HCT116 (cell line): ENCODE data around the gene SLCO4A1. TPM values are rescaled to one million over a fixed set of nuclear protein-coding genes. Genes with fewer than 3 reads are reported as not detected.

Experiments used
- ATAC-seq: fragments of 200-7000 bp; cut with Tn5 transposase; 2 replicates; pipeline ENCODE4 v1.9.1; 2020; ENCODE audit warnings: mild to moderate bottlenecking, moderate library complexity
- BruUV-seq: library from RNA; stranded (reverse); fragments of 400-500 nt; replicated peaks from 2 replicates; lab custom pipeline; 2021; lab: Mats Ljungman, UMichigan
- CTCF ChIA-PET: fragments of 300-600 bp; sonication (Branson Sonifier 250); formaldehyde crosslinking; loops from one replicate; lab custom pipeline; 2021; ENCODE audit warnings: antibody characterized with exemption; lab: Charles Lee
- POLR2A ChIA-PET: fragments of 300-600, 350-600 bp; sonication (Branson Sonifier 250); formaldehyde crosslinking; loops from one replicate; lab custom pipeline; 2021; ENCODE audit warnings: antibody characterized with exemption; lab: Charles Lee
- RAD21 ChIA-PET, 2 experiments: fragments of 300-600 bp; sonication (Branson Sonifier 250); formaldehyde crosslinking; loops; one replicate each; lab custom pipeline; 2023; ENCODE audit warnings: low total read pairs in 2 of 2; ENCODE audit not compliant: uncharacterized antibody in 2 of 2, unreplicated experiment in 2 of 2, low non-redundant PET in 1 of 2; lab: Charles Lee
- DNase-seq: peaks from one replicate; pipeline ENCODE4 v3.0.0-alpha.2; 2010; ENCODE audit warnings: low read depth, low spot score
- H2AFZ ChIP-seq: fragments of 200-600 bp; shearing (Covaris generic), sonication (generic); 2 replicates; pipeline ENCODE4 v1.6.1; 2017; ENCODE audit warnings: low read depth, mixed run types, mixed read lengths, antibody characterized with exemption, low read length; ENCODE audit not compliant: poor library complexity, severe bottlenecking
- H3K27ac ChIP-seq: 2 replicates; pipeline ENCODE4 v1.5.1; 2012; ENCODE audit warnings: low read depth, low read length
- H3K27me3 ChIP-seq: fragments of 200-600 bp; sonication (generic); 2 replicates; pipeline ENCODE4 v1.6.1; 2016; ENCODE audit warnings: mixed run types, low read length, mixed read lengths; ENCODE audit not compliant: insufficient read depth
- H3K36me3 ChIP-seq, 2 experiments: fragments of 200-500 bp in 1 of 2; fragments of 200-600 bp in 1 of 2; sonication (Bioruptor generic) in 1 of 2; sonication (generic) in 1 of 2; 2 replicates each; pipeline versions ENCODE4 v1.5.1 to v1.6.1; 2014 to 2016; ENCODE audit warnings: low read length in 2 of 2, inconsistent platforms in 1 of 2, mixed read lengths in 1 of 2, mixed run types in 1 of 2; ENCODE audit not compliant: insufficient read depth in 2 of 2, control insufficient read depth in 1 of 2
- H3K4me1 ChIP-seq, 2 experiments: fragments of 200-600 bp in 1 of 2; sonication (generic) in 1 of 2; 2 replicates each; pipeline versions ENCODE4 v1.5.1 to v1.6.1; 2012 to 2017; ENCODE audit warnings: low read length in 2 of 2, inconsistent platforms in 1 of 2, mild to moderate bottlenecking in 1 of 2, mixed read lengths in 1 of 2, mixed run types in 1 of 2, moderate library complexity in 1 of 2; ENCODE audit not compliant: insufficient read depth in 2 of 2, control insufficient read depth in 1 of 2
- H3K4me2 ChIP-seq: fragments of 200-600 bp; sonication (generic); 2 replicates; pipeline ENCODE4 v1.6.1; 2017; ENCODE audit warnings: mixed run types, low read length, mixed read lengths
- H3K4me3 ChIP-seq, 2 experiments: fragments of 200-600 bp in 1 of 2; sonication (generic) in 1 of 2; replicated peaks in 1 of 2; 2 replicates each; pipeline ENCODE4 v1.5.1; 2011 to 2016; ENCODE audit warnings: low read length in 2 of 2, control low read depth in 1 of 2, low read depth in 1 of 2, mild to moderate bottlenecking in 1 of 2, mixed read lengths in 1 of 2, mixed run types in 1 of 2
- H3K79me2 ChIP-seq: fragments of 200-600 bp; sonication (generic); 2 replicates; pipeline ENCODE4 v1.6.1; 2017; ENCODE audit warnings: mild to moderate bottlenecking, mixed run types, low read length, moderate library complexity, mixed read lengths; ENCODE audit not compliant: insufficient read depth
- H3K9ac ChIP-seq: fragments of 200-600 bp; sonication (generic); 2 replicates; pipeline ENCODE4 v1.6.1; 2016; ENCODE audit warnings: low read length, mixed read lengths
- H3K9me2 ChIP-seq: fragments of 200-600 bp; sonication (generic), shearing (Covaris generic); 2 replicates; pipeline ENCODE4 v1.6.1; 2017; ENCODE audit warnings: mixed run types, mild to moderate bottlenecking, moderate library complexity; ENCODE audit not compliant: insufficient read depth
- H3K9me3 ChIP-seq, 2 experiments: fragments of 200-500 bp in 1 of 2; fragments of 200-600 bp in 1 of 2; sonication (Bioruptor generic) in 1 of 2; sonication (generic) in 1 of 2; 2 replicates each; pipeline ENCODE4 v1.6.1; 2014 to 2017; ENCODE audit warnings: low read length in 2 of 2, mixed read lengths in 2 of 2, inconsistent platforms in 1 of 2, low read depth in 1 of 2, mild to moderate bottlenecking in 1 of 2, mixed run types in 1 of 2, moderate library complexity in 1 of 2; ENCODE audit not compliant: control insufficient read depth in 1 of 2, insufficient read depth in 1 of 2
- H4K20me1 ChIP-seq: fragments of 200-600 bp; sonication (generic), shearing (Covaris generic); 2 replicates; pipeline ENCODE4 v1.6.1; 2017; ENCODE audit warnings: mixed run types, mild to moderate bottlenecking, moderate library complexity; ENCODE audit not compliant: insufficient read depth
- CBX3 ChIP-seq: IDR thresholded peaks from 2 replicates; pipeline ENCODE4 v1.6.1; 2012; ENCODE audit warnings: low read depth
- ELF1 ChIP-seq: IDR thresholded peaks from 2 replicates; pipeline ENCODE4 v1.6.1; 2012; ENCODE audit warnings: low read depth, borderline replicate concordance
- EZH2 ChIP-seq: fragments of 200-600 bp; sonication (generic); IDR thresholded peaks from 2 replicates; pipeline ENCODE4 v1.6.1; 2017; ENCODE audit warnings: antibody characterized with exemption, mixed run types
- EZH2phosphoT487 ChIP-seq: fragments of 200-600 bp; IDR thresholded peaks from 2 replicates; pipeline ENCODE4 v1.6.1; 2018; ENCODE audit warnings: antibody characterized with exemption, borderline replicate concordance
- FOSL1 ChIP-seq: IDR thresholded peaks from 2 replicates; pipeline ENCODE4 v1.6.1; 2012; ENCODE audit warnings: low read depth
- POLR2A ChIP-seq: IDR thresholded peaks from 2 replicates; pipeline ENCODE4 v1.7.0; 2011; ENCODE audit warnings: borderline replicate concordance; ENCODE audit not compliant: insufficient read depth, insufficient read length; ENCODE audit errors: extremely low read depth
- SP1 ChIP-seq: IDR thresholded peaks from 2 replicates; pipeline ENCODE4 v1.6.1; 2012; ENCODE audit warnings: low read depth
- TCF7L2 ChIP-seq: IDR thresholded peaks from 2 replicates; pipeline ENCODE4 v1.7.0; 2011; ENCODE audit warnings: borderline replicate concordance, inconsistent platforms; ENCODE audit not compliant: insufficient read depth, insufficient read length; ENCODE audit errors: extremely low read depth
- YY1 ChIP-seq: IDR thresholded peaks from 2 replicates; pipeline ENCODE4 v1.6.1; 2011; ENCODE audit warnings: low read length, low read depth, moderate library complexity, mild to moderate bottlenecking; ENCODE audit not compliant: insufficient replicate concordance; ENCODE audit errors: extremely low read depth
- ZFX ChIP-seq: fragments of 450-650 bp; IDR thresholded peaks from 2 replicates; pipeline ENCODE4 v1.6.1; 2017
- ZNF274 ChIP-seq: fragments of 200-500 bp; sonication (Bioruptor generic); IDR thresholded peaks from 2 replicates; pipeline ENCODE4 v1.6.1; 2014; ENCODE audit warnings: mild to moderate bottlenecking, low read depth, low read length, inconsistent platforms
- intact Hi-C: fragments of 100-400 bp; cut with micrococcal nuclease; formaldehyde crosslinking; loops from 2 replicates; pipeline ENCODE4 v1.10.0; 2022
- total RNA-seq: library from RNA; stranded (reverse); gene quantifications from one replicate; pipeline ENCODE4 v1.2.1, GENCODE V29; 2021; ENCODE audit not compliant: unreplicated experiment
- TF ChIP-seq, protein P1 (sequence below): IDR thresholded peaks from 2 replicates; pipeline ENCODE4 v1.6.1; 2012
- TF ChIP-seq, protein P2 (sequence below), 3 experiments: fragments of 200-600 bp in 1 of 3; sonication (generic) in 1 of 3; IDR thresholded peaks in 2 of 3; conservative IDR thresholded peaks in 1 of 3; 2 replicates each; pipeline ENCODE4 v1.5.1; 2012 to 2017; ENCODE audit warnings: low read depth in 2 of 3, low read length in 2 of 3, antibody characterized with exemption in 1 of 3, borderline replicate concordance in 1 of 3, control low read depth in 1 of 3, mild to moderate bottlenecking in 1 of 3, mixed read lengths in 1 of 3, mixed run types in 1 of 3, moderate library complexity in 1 of 3; ENCODE audit not compliant: insufficient read depth in 1 of 3

SLCO4A1 gene
- total RNA-seq, 1 experiment from 2014 or later = 107 TPM

DNA sequence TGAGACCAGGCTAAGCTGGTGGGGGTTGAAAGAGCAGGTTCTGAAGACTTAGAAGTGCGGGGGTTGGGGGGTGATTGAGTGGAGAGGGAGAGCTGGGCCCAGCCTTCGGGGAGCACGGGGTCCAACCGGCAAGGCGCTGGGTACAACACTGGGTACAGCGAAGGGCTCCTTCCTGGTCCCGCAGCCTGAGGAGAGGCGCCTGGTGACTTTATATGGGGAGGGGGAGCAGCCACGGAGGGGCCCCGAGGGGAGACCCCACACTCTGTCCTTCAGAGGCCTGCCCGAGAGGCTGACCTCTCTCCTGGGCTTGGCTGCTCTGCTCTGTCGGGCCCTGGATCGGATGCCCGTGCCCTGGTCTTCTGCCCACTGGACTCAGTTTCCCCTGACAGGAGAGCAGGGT is 55.9 kb downstream of the SLCO4A1 start:
- peaks cover 8 to 31% of the 10 kb centered on the region in 2 experiments for H3K4me1 ChIP-seq
- H3K4me3 ChIP-seq = no peak overlapping the region
- RAD21 ChIA-PET = no interaction called here
- no peaks in the 10 kb centered on the region for H4K20me1 ChIP-seq
- no peaks in the 10 kb centered on the region for H3K27me3 ChIP-seq
- no peak overlapping the region for H3K9ac ChIP-seq
- intact Hi-C loops = no loop called here
- no peaks in the 10 kb centered on the region for H3K36me3 ChIP-seq
- no TSS peak for BruUV-seq
- DNase-seq (no peak), ATAC-seq (no peak)
- POLR2A ChIA-PET = interaction anchor here (0.6 kb wide), 1 partner anchor 10 kb away, joined by 3 read pairs; no protein-coding TSS in a partner anchor
- no peak overlapping the region for H2AFZ ChIP-seq
- no peak overlapping the region for H3K4me2 ChIP-seq
- H3K27ac ChIP-seq = no peak overlapping the region
- H3K9me2 ChIP-seq = no peaks in the 10 kb centered on the region
- H3K9me3 ChIP-seq = no peaks in the 10 kb centered on the region
- TF ChIP-seq SP1 (no peak), FOSL1 (no peak), CBX3 (no peak), TCF7L2 (no peak), EZH2 (no peak), POLR2A (no peak)
- CTCF ChIA-PET = interaction anchor here (1.0 kb wide), 1 partner anchor 10 kb away, joined by 3 read pairs; no protein-coding TSS in a partner anchor
- H3K79me2 ChIP-seq = no peaks in the 10 kb centered on the region

DNA sequence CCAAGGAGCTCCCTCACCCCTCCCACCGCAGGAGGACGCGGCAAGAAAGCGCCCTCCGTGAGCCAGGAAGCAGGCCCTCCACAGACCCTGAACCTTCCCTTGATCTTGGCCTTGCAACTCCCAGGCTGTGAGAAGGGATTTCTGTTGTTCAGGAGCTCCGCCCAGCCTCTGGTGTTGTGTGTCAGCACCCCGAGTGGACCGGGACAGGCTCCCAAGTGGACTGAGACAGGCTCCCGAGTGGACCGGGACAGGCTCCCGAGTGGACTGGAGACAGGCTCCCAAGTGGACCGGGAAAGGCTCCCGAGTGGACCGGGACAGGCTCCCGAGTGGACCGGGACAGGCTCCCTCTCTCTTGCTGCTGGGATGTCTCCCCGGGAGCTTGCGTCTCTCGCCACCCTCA is 57.0 kb downstream of the SLCO4A1 start:
- Histone ChIP-seq H3K9me3 (no peaks in the 10 kb centered on the region), H3K9ac (no peak overlapping the region), H3K4me1 (peaks cover 19 to 41% of the 10 kb centered on the region in 2 experiments), H3K9me2 (no peaks in the 10 kb centered on the region), H3K27me3 (no peaks in the 10 kb centered on the region), H4K20me1 (no peaks in the 10 kb centered on the region), H3K4me2 (no peak overlapping the region), H3K79me2 (no peaks in the 10 kb centered on the region), H3K27ac (no peak overlapping the region), H2AFZ (no peak overlapping the region), H3K36me3 (no peaks in the 10 kb centered on the region), H3K4me3 (no peak overlapping the region)
- ATAC-seq = no peak
- TF ChIP-seq EZH2 = no peak
- no peak for TF ChIP-seq POLR2A
- TF ChIP-seq, protein P1, sequence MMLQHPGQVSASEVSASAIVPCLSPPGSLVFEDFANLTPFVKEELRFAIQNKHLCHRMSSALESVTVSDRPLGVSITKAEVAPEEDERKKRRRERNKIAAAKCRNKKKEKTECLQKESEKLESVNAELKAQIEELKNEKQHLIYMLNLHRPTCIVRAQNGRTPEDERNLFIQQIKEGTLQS = no peak
- no peak for TF ChIP-seq ZNF274
- no peak for TF ChIP-seq YY1
- no peak for TF ChIP-seq ZFX
- TF ChIP-seq, protein P2, sequence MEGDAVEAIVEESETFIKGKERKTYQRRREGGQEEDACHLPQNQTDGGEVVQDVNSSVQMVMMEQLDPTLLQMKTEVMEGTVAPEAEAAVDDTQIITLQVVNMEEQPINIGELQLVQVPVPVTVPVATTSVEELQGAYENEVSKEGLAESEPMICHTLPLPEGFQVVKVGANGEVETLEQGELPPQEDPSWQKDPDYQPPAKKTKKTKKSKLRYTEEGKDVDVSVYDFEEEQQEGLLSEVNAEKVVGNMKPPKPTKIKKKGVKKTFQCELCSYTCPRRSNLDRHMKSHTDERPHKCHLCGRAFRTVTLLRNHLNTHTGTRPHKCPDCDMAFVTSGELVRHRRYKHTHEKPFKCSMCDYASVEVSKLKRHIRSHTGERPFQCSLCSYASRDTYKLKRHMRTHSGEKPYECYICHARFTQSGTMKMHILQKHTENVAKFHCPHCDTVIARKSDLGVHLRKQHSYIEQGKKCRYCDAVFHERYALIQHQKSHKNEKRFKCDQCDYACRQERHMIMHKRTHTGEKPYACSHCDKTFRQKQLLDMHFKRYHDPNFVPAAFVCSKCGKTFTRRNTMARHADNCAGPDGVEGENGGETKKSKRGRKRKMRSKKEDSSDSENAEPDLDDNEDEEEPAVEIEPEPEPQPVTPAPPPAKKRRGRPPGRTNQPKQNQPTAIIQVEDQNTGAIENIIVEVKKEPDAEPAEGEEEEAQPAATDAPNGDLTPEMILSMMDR (IDR thresholded peaks at IDR 0.05 in 2 of 3, conservative IDR thresholded peaks at IDR 0.05 in 1 of 3; ENCODE audit: borderline replicate concordance in 1 of 3, insufficient read depth in 1 of 3, low read depth in 2 of 3, low read length in 2 of 3) = no peak
- no peak for TF ChIP-seq EZH2phosphoT487
- no peak for TF ChIP-seq ELF1
- intact Hi-C loops = no loop called here
- POLR2A ChIA-PET = no interaction called here
- DNase-seq = no peak
- no TSS peak for BruUV-seq
- RAD21 ChIA-PET = no interaction called here
- CTCF ChIA-PET = no interaction called here
